ENCODE measurements around the gene CLTC. TPM values are rescaled to one million over a fixed set of nuclear protein-coding genes. Genes with fewer than 3 reads are reported as not detected.
A peak's percentile ranks its signal among the peaks of the same experiment; 100 is the strongest.

Gene CLTC
- total and polyA plus RNA-seq, 12 donors = 42.5 to 196 (median 167) TPM

DNA sequence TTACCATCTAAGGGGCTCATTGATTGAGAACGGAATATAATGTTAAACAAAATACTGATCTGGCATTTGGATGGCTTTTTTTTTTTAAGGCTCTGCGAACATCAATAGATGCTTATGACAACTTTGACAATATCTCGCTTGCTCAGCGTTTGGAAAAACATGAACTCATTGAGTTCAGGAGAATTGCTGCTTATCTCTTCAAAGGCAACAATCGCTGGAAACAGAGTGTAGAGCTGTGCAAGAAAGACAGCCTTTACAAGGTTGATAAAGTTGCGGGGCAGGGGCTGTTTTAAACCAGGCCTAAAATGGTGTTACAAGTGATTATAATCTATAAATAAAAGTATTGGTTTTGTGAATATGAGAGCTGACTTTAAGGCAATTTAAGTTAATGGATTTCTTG is 65.3 kb downstream of the CLTC start:
- Histone ChIP-seq H3K36me3 (peaks cover 0 to 100% (median 81%) of the 10 kb centered on the region in 9 donors), H3K4me3 (no peak overlapping the region), H3K4me1 (peaks cover 0 to 18% (median 0%) of the 10 kb centered on the region in 9 donors), H3K9me3 (no peaks in the 10 kb centered on the region), H3K27me3 (no peaks in the 10 kb centered on the region), H3K27ac (no peak overlapping the region)
- intact Hi-C loops (cut with DNase I) = loop anchor here in 3 of 10 donors (5.0 kb wide), 2 partner anchors 38 to 387 kb away; no protein-coding TSS in a partner anchor
- 73 to 78% methylated on average over 6 of the region's 6 CpGs for WGBS, 2 donors
- TF ChIP-seq, protein P1, sequence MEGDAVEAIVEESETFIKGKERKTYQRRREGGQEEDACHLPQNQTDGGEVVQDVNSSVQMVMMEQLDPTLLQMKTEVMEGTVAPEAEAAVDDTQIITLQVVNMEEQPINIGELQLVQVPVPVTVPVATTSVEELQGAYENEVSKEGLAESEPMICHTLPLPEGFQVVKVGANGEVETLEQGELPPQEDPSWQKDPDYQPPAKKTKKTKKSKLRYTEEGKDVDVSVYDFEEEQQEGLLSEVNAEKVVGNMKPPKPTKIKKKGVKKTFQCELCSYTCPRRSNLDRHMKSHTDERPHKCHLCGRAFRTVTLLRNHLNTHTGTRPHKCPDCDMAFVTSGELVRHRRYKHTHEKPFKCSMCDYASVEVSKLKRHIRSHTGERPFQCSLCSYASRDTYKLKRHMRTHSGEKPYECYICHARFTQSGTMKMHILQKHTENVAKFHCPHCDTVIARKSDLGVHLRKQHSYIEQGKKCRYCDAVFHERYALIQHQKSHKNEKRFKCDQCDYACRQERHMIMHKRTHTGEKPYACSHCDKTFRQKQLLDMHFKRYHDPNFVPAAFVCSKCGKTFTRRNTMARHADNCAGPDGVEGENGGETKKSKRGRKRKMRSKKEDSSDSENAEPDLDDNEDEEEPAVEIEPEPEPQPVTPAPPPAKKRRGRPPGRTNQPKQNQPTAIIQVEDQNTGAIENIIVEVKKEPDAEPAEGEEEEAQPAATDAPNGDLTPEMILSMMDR (IDR thresholded peaks at IDR 0.05) = no peak
- DNase-seq (no peak), ATAC-seq (no peak)

DNA sequence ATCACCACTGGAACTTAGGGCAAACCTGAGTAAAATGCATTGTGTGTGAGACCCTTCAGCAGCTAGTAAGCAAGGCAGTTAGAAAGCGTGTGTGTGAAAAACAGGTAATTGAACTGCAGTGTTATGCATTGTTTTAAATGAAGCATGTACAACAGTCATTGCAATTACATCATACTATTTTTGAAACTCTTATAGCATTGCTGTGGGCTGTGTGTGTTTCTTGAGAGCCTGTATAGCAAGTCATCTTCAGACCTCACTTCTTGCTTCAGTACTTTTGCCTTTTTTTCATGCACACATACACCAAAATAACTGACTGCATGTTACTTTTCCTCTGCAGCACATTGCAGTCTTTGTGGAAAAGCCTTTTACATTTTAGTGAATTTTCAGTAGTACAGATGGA is 68.3 kb downstream of the CLTC start:
- Histone ChIP-seq H3K4me3 (no peak overlapping the region), H3K36me3 (peaks cover 0 to 100% (median 81%) of the 10 kb centered on the region in 9 donors), H3K4me1 (peaks cover 0 to 18% (median 0%) of the 10 kb centered on the region in 9 donors), H3K27me3 (no peaks in the 10 kb centered on the region), H3K9me3 (no peaks in the 10 kb centered on the region), H3K27ac (no peak overlapping the region)
- DNase-seq (no peak), ATAC-seq (no peak)
- WGBS, 2 donors = 89 to 93% methylated on average over 1 of the region's 1 CpG
- intact Hi-C loops (cut with DNase I) = loop anchor here in 2 of 10 donors (5.0 kb wide), 1 partner anchor 41 kb away; no protein-coding TSS in a partner anchor
- TF ChIP-seq, protein P1 (IDR thresholded peaks at IDR 0.05) = no peak

DNA sequence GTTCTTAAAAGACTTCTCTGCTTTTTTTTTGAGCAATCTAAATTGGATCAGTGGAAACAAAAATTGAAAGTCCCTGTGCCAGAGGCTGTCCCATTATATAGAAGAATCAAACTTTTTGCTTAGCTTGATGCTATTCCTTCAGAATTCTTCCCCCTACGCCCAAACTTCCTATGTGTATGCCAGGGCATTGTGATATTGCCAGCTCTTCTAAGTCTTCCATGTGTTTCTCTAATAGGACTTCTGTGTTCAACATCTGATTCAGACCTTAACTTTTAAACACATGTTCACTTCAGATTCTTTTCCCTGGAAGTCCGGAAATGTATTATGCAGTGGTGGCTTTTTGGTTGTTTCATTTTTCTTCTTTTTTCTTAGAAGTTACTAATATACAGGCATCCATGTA is 68.8 kb downstream of the CLTC start:
- TF ChIP-seq, protein P1 (IDR thresholded peaks at IDR 0.05) = no peak
- DNase-seq = no peak
- ATAC-seq = peak in 1 of 8 donors; percentile 44
- H3K4me3 ChIP-seq = no peak overlapping the region
- H3K36me3 ChIP-seq = peaks cover 0 to 100% (median 81%) of the 10 kb centered on the region in 9 donors
- peak overlapping the region in 1 of 10 donors; percentile 1 for H3K27ac ChIP-seq
- intact Hi-C loops (cut with DNase I) = loop anchor here in 2 of 10 donors (5.0 kb wide), 1 partner anchor 41 kb away; no protein-coding TSS in a partner anchor
- WGBS, 2 donors = 69 to 80% methylated on average over 2 of the region's 2 CpGs
- no peaks in the 10 kb centered on the region for H3K27me3 ChIP-seq
- no peaks in the 10 kb centered on the region for H3K9me3 ChIP-seq
- peaks cover 0 to 18% (median 0%) of the 10 kb centered on the region in 9 donors for H3K4me1 ChIP-seq

DNA sequence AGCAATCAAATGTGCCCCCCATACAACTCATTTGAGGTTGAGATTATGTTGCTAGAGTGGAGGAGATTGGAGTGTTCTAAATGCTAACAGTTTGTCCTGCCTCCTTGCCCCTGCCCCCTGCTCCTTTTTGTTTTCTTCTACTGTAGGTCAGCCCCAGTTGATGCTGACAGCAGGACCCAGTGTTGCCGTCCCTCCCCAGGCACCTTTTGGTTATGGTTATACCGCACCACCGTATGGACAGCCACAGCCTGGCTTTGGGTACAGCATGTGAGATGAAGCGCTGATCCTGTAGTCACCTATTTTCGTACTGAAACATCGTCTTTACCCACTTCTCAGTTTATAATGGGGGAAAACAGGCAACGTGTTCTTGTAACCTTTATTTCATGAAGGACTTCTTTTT is 73.9 kb downstream of the CLTC start:
- H3K4me3 ChIP-seq = no peak overlapping the region
- intact Hi-C loops (cut with DNase I) = loop anchor here in 1 of 10 donors (5.0 kb wide), 1 partner anchor 36 kb away; no protein-coding TSS in a partner anchor
- H3K36me3 ChIP-seq = peaks cover 0 to 100% (median 89%) of the 10 kb centered on the region in 9 donors
- 88 to 91% methylated on average over 7 of the region's 7 CpGs for WGBS, 2 donors
- DNase-seq (no peak), ATAC-seq (peak in 1 of 8 donors; percentile 24)
- TF ChIP-seq, protein P1 (IDR thresholded peaks at IDR 0.05) = no peak
- peaks cover 0 to 6% (median 0%) of the 10 kb centered on the region in 9 donors for H3K4me1 ChIP-seq
- H3K9me3 ChIP-seq = no peaks in the 10 kb centered on the region
- no peaks in the 10 kb centered on the region for H3K27me3 ChIP-seq
- no peak overlapping the region for H3K27ac ChIP-seq
